ENCODE results near the gene EEF1B2.
"Not testable (repeated sequence)": the region's sequence is repeated elsewhere in the genome, so short reads cannot be mapped to it uniquely, and the experiment has no call there.

Gene EEF1B2

GRCh38 chr2:206159346-206160124 lies at the start of gene EEF1B2, which contains the start of gene NDUFS1:
TSS of gene EEF1B2 (plus strand) at chr2:206159895. CDS start at chr2:206159980, 85 bp downstream.
TSS of gene NDUFS1 (minus strand) at chr2:206159444. CDS start at chr2:206153678, 5,766 bp downstream.
- peak; percentile 75 for DNase-seq

- DNase-seq = no peak
These were observed 47.6 kb upstream of the EEF1B2 start for GRCh38 chr2:206112108-206112507.

GRCh38 chr2:206112846-206113547 lies 46.7 kb upstream of the EEF1B2 start:
- DNase-seq = no peak

- no peak for DNase-seq
These were observed 44.6 kb upstream of the EEF1B2 start for GRCh38 chr2:206115026-206115578.

- no peak for DNase-seq
These were observed 43.4 kb upstream of the EEF1B2 start for GRCh38 chr2:206116278-206116677.

GRCh38 chr2:206122569-206122968 lies 37.1 kb upstream of the EEF1B2 start:
- not testable (repeated sequence) for DNase-seq

- DNase-seq = no peak
These were observed 33.8 kb upstream of the EEF1B2 start for GRCh38 chr2:206125901-206126300.

- DNase-seq = no peak
These were observed 32.0 kb upstream of the EEF1B2 start for GRCh38 chr2:206127656-206128055.

- no peak for DNase-seq
These were observed 16.2 kb upstream of the EEF1B2 start for GRCh38 chr2:206143451-206143850.

- DNase-seq = no peak
These were observed 15.3 kb upstream of the EEF1B2 start for GRCh38 chr2:206144383-206144782.

GRCh38 chr2:206145665-206146064 lies 14.0 kb upstream of the EEF1B2 start:
- no peak for DNase-seq

- DNase-seq = no peak
These were observed 10.4 kb upstream of the EEF1B2 start for GRCh38 chr2:206149330-206149729.

GRCh38 chr2:206150168-206150567 lies 9.5 kb upstream of the EEF1B2 start:
- DNase-seq = no peak

GRCh38 chr2:206150631-206151030 lies 9.1 kb upstream of the EEF1B2 start:
- no peak for DNase-seq

- no peak for DNase-seq
These were observed 5.5 kb upstream of the EEF1B2 start for GRCh38 chr2:206154197-206154596.

GRCh38 chr2:206157014-206157413 lies 2.7 kb upstream of the EEF1B2 start:
- DNase-seq = not testable (repeated sequence)

- DNase-seq = no peak
These were observed 941 bp upstream of the EEF1B2 start for GRCh38 chr2:206158563-206159345.

GRCh38 chr2:206160125-206160806 lies 571 bp downstream of the EEF1B2 start:
- no peak for DNase-seq

- no peak for DNase-seq
These were observed 1.1 kb downstream of the EEF1B2 start for GRCh38 chr2:206160807-206161179.

GRCh38 chr2:206162401-206162800 lies 2.7 kb downstream of the EEF1B2 start:
- DNase-seq = not testable (repeated sequence)

- no peak for DNase-seq
These were observed 3.7 kb downstream of the EEF1B2 start for GRCh38 chr2:206163251-206163880.

Data from cortex of kidney (tissue), 1 donor.